ENCODE data around the gene MAPT. TPM values are rescaled to one million over a fixed set of nuclear protein-coding genes. Genes with fewer than 3 reads are reported as not detected.

Gene MAPT
- total and polyA plus RNA-seq, 2 of the 4 experiments (the other 2 are of a cell fraction), result 0.18 to 0.19 TPM

- dilution Hi-C loops (cut with HindIII; ENCODE audit: low sequenced_read_pairs, unreplicated experiment), result no loop called here
- Histone ChIP-seq H2AFZ (replicated peaks; ENCODE audit: low read length, poor library complexity) (no peak overlapping the region), H3K4me2 (ENCODE audit: low read depth, low read length) (no peak overlapping the region), H3K27ac (ENCODE audit: insufficient read depth, low read length) (no peak overlapping the region), H3K79me1 (ENCODE audit: low read depth in 1 of 2, low read length in 2 of 2) (no peaks in the 10 kb centered on the region), H4K20me1 (ENCODE audit: insufficient read depth, low read length) (no peaks in the 10 kb centered on the region), H2BK5ac (ENCODE audit: low read depth, low read length, poor library complexity, severe bottlenecking) (no peak overlapping the region), H3K27me3 (ENCODE audit: control insufficient read depth, insufficient read depth, low read length) (peaks cover 5% of the 10 kb centered on the region), H2BK20ac (ENCODE audit: low read depth, low read length) (no peak overlapping the region), H4K5ac (ENCODE audit: low read depth, low read length) (no peak overlapping the region), H3K4me3 (ENCODE audit: insufficient read depth, low read depth, low read length) (no peak overlapping the region), H3K4ac (ENCODE audit: low read depth, low read length) (no peak overlapping the region), H4K8ac (ENCODE audit: low read depth in 2 of 2, low read length in 2 of 2) (no peak overlapping the region), H3K9me3 (ENCODE audit: control insufficient read depth, insufficient read depth, low read length) (no peaks in the 10 kb centered on the region), H2BK15ac (ENCODE audit: low read depth, low read length) (no peak overlapping the region), H3K14ac (replicated peaks; ENCODE audit: low read depth, low read length) (no peak overlapping the region), H2BK120ac (ENCODE audit: low read depth, low read length) (no peak overlapping the region), H3K18ac (ENCODE audit: low read depth, low read length) (no peak overlapping the region), H2AK5ac (ENCODE audit: low read depth, low read length) (no peak overlapping the region), H3K36me3 (ENCODE audit: control insufficient read depth, insufficient read depth, low read length) (no peaks in the 10 kb centered on the region), H3K56ac (ENCODE audit: extremely low read depth, insufficient read depth, low read length) (no peak overlapping the region), H3K4me1 (ENCODE audit: control insufficient read depth, insufficient read depth, low read length) (peaks cover 7% of the 10 kb centered on the region), H3K23ac (ENCODE audit: low read depth, low read length) (no peak overlapping the region), H3K9me1 (ENCODE audit: insufficient read depth, low read length) (peaks cover 3% of the 10 kb centered on the region), H4K91ac (ENCODE audit: insufficient read depth, low read depth, low read length) (no peak overlapping the region), H2AK9ac (replicated peaks; ENCODE audit: low read depth, low read length, poor library complexity) (no peak overlapping the region), H3K9ac (ENCODE audit: low read depth, low read length) (no peak overlapping the region)
- no peak for DNase-seq
- BruUV-seq (replicated peaks), result no TSS peak
- ATAC-seq (ENCODE audit: low read depth), result no peak
- intact Hi-C loops (cut with micrococcal nuclease), result no loop called here
- WGBS, 2 experiments (ENCODE audit: extremely low coverage in 2 of 2, insufficient read length in 1 of 2), result 66% methylated on average over 10 of the region's 16 CpGs; no CpG with 5 or more reads in 1 of the 2 experiments
- in situ Hi-C loops (cut with MboI; ENCODE audit: low sequenced_read_pairs), result no loop called here
- ChIA-PET CTCF (no interaction called here), POLR2A (ENCODE audit: unreplicated experiment) (no interaction called here)
- no peak for TF ChIP-seq RAD21 (IDR thresholded peaks at IDR 0.05; ENCODE audit: low read length)
Observed at GRCh38 chr17:46010597-46011186, 116.3 kb downstream of the MAPT start.

Data from IMR-90 (cell line).